IPS-11a (cell line): ENCODE data around the gene ODC1.

Experiments
- H3K4me3 ChIP-seq: one replicate; pipeline ENCODE4 v1.5.1; 2013; ENCODE audit warnings: low read depth, low read length, control low read depth

ODC1 gene

DNA sequence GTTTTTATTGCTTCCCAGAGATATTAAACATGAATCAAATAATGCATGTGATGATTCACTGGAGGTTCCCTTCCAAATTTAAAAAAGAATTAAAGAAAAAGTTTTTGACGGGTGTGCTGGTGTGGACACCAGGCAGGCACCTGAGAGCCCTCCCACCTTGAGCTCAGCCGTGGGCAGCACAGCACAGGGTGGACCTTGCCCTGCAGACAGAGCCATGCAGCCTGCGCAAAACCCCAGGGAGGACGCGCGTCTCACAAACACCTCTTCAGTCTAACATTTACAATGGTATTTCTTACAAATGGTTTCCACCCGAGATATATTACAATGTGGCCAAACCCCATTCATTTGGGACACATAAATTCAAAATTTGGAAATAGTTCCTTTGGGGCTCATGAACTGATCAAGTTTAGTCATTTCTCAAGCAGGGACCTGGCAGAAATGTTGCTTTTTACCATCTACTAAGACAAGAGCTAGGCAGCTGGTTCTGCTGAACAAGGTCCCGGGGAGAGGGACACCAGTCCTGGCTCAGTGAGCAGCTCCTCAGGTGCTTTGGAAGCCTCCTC is 45.4 kb downstream of the ODC1 start:
- H3K4me3 ChIP-seq, result no peak overlapping the region

DNA sequence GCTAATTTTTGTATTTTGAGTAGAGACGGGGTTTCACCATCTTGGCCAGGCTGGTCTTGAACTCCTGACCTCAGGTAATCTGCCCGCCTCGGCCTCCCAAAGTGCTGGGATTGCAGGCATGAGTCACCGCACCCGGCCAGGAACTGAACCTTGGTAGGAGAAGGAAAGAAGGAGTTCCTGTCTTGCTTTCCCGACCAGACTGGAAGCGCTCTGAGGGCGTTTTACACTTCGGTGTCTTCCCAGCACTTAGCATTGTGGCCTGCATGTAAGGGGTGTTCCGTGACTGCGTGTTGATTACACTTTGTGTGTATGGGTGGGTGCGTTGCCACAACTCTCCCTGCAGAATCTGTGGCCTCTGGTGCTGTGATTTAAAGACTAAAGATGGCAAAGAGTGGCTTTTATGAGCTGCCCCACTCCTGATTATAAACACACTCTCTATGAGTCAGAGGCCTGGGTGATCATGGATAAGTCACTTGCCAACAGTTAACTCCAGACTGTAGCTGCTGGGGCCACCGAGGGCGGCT is 46.0 kb downstream of the ODC1 start:
- H3K4me3 ChIP-seq, result no peak overlapping the region

DNA sequence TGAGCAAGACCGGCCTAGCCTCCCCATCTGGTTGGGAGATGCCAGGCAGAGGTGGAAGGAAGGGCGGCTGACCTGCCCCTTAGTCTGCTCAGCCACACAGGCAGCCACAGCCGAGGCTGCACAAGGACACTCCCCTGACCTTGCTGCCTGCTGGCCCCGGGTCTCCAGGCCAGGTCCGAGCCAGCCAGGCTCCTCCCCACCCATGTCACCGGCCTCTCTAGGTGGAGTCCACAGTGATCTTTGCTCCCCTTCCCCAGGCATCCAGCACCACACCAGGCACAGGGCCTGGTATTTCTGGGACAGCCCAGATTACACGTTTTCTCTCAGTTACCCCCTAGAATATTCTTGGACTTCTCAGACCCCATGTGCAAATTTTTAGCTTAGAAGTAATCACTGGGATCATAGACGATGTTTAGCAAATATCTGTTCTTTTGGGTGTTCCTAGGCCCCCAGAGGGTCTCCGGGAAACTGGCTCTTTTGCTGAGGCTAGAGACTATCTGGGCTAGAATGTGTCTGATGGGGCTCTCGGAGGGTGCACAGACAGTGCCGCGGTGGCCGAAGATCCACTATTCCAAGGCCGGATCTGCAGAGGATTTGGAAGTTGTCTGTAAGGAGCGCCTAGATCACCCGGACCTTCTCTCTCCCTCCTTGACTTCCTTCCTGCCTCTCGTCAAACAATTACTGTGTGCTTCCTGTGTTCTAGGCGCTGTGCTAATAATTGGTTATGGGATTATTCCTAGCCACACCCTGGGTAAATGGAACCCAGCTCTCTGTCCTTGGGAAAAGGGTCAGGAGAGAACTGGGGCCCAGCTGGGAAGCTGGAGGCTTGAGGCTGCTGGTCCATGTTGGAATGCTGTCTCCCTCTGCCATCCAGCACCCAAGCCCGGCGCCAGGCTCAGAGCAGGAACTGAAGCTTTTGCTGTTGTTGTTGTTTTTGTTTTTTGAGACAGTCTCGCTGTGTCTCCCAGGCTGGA is 46.9 kb downstream of the ODC1 start:
- no peak overlapping the region for H3K4me3 ChIP-seq

DNA sequence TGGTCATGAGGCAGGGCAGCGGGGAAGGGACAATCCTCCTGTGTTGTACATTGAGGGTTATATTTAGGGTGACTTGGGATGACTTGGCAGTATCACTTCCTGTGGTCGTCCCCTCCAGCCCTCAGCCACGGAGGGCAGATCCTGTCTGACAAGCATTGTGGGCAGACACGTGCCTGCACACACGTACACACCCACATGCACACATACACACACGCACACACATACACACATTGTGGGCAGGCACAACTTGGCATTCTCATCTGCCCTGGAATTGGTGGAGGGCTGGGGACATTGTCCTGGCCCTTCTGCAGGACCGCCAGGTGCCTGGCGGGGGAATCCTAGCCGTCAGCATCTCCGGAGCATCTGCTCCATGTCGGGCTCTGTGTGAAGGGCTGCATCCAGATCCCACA is 47.6 kb downstream of the ODC1 start:
- H3K4me3 ChIP-seq, result no peak overlapping the region

DNA sequence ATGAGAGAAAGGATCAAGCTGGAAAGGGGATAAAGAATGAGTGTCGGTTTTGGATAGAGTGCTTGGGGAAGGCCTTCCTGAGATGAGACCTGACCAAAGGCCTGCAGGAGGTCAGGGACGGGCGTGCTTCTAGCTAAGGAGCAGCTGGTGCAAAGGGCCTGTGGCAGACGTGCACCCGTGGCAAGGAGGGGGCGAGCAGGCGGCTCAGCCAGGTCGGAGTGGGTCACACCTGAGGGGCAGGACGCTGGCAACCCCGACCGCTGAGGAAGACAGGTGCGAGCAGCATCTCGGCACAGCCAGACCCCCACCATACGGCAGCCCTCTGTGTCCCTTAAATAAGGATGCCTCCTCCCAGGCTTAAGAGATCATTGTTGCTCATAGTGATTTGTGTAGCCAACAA is 48.1 kb downstream of the ODC1 start:
- H3K4me3 ChIP-seq, result no peak overlapping the region

DNA sequence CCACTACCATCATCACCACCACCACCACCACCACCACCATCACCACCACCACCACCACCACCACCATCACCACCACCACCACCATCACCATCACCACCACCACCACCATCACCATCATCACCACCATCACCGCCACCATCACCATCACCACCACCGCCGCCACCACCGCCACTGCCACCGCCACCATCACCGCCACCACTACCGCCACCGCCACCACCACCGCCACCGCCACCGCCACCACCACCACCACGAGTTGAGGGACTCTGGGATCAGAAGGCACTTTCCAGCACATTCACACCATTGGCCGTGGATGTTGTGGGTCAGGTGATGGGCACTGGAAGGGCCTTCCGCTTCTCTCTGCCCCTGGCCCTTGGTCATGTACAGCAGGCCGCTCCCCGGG is 48.8 kb downstream of the ODC1 start:
- no peak overlapping the region for H3K4me3 ChIP-seq

DNA sequence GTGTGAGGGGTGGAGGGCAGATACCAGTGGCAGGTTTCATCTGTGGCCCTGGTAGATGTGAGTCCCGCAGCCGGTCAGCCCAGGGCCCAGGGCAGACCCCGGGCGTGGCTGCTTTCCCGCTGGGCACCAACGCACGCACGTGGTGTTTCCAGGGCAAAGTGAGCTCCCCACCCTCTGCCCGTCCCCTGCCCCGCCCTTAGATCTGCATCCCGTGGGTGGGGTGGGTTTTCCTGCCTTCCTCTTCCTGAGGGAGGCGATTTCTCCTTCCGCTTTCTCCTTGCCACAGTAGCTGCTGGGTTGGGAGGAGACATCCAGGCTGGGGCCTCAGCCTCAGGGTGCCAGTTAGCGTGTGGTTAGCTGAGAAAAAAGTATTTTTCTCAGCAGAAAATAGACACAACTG is 49.6 kb downstream of the ODC1 start:
- H3K4me3 ChIP-seq, result no peak overlapping the region

DNA sequence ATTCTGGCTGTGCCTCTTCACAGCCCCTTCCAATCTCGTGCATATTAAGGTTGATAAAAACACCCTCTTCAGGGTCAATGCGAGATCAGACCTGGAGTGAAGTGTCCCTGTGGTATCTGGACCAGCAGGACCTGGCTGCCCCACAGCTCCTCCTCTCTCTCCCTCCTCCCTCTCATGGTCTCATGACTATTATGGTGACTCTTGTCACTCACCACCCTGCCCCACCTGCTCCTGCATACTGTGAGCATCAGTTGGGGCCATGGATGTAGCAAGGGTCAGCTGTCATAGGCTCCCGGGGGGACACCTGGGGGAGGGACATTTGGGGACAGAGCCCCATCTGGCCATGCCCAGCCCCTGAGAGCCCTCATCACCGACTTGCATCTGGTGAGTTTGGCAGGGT is 50.2 kb downstream of the ODC1 start:
- no peak overlapping the region for H3K4me3 ChIP-seq

DNA sequence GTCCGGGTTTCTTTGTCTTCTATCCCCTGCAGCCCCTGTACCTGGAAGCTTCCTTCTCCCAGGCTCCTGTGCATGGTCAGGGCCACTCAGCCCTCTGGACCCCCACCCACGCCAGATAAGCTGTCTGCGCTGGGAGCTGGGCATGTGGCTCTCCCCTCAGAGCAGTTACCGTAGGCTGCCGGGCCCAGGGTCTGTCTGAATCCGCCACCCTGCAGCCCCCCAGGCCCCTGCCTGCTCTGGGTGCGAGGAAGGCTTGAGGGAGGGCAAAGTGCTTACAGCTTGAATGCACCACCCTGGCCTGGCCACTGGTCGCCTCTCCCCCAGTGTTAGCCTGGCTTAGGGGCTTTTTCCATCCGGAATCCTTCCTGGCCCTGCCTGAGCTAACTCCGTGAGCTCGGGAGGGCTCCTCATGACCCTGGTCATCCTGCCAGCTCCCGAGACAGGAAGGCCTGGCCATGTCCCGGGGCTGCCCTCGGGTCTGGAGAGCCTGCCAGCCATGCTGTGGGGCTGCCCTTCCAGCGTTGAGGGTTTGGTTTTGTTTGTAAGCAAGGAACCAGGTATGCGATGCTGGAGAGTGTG is 50.7 kb downstream of the ODC1 start:
- no peak overlapping the region for H3K4me3 ChIP-seq

DNA sequence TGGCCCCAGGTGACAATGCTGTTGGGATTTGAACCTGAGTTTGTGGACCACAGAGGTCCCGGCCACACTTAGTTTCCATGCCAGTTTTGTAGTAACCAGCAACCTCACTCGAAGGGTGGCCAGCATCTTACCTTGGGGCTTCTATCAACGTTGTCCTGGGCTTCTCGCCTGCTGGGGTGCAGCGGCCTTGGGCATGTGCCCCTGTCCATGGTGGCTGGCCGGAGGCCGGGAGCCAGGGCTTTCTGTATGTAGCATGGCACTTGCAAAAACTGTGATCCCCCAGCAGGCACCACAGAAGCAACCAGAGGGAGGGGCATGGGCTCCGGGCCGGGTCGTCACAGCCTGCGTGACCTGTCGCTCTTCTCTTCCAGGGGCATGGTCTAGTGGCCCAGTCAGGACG is 51.7 kb downstream of the ODC1 start:
- no peak overlapping the region for H3K4me3 ChIP-seq

DNA sequence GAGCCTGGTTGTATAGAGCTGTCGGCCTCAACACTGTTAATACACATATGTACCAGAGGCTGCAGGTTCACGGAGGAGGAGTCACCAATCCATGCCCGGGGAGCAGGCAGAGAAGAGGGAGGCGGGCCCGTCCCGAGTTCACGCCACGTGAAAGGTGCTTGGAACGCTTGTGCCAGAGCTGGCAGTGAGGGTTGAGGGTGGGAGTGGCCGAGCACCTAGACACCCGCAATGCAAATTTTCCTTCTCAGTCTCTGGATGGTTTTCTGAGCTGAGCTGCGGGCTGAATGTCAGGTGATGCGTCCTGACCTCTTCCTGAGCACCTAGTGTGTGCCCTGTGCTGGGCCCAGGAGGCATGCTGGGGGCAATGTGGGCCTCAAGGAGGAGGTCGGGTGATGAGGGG is 52.2 kb downstream of the ODC1 start:
- H3K4me3 ChIP-seq, result no peak overlapping the region

DNA sequence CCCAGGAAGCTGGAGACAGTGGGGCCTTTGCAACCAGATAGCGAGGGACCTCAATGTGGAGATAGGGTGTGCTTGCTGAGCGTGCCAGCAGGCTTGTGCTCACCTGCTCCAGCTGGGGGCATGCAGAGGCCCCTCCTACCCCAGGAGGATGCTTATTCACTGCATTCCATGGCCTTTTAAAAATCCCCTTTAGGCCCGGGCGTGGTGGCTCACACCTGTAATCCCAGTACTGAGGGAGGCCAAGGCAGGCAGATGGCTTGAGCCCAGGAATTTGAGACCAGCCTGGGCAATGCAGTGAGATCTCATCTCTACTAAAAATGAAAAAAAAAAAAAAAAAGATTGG is 54.5 kb downstream of the ODC1 start:
- H3K4me3 ChIP-seq, result no peak overlapping the region

DNA sequence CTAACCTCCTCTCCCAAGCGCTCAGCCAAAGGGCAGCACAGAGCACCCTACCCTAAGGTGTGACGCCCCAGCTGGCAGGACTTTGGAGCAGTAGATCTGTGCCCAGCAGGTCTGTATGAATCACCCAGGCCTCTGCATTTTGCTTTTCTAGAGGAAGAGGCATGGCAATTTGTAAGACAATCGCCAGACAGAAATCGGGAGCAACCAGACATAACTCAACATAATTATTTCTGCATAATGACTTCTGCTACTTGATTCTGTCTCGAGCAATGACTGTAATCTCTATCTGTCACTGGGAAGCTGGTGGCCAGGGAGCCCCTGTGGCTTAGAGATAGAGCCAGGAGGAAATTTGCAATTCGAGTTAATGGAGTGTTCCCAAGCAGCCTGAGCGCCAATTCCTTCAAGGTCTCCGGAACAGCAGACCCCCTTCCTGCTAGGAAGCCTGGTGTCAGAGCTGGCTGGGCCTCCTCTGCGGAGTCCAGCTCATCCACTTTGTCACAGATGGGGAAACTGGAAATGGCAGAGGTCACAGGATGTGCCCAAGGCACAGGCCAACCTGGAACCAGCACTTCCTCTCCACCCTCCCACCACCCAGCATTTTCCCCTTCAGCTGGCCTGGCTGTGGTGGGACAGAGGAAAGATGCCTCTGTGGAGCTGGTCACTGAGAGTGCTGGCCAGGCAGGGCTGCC is 55.0 kb downstream of the ODC1 start:
- H3K4me3 ChIP-seq, result no peak overlapping the region

DNA sequence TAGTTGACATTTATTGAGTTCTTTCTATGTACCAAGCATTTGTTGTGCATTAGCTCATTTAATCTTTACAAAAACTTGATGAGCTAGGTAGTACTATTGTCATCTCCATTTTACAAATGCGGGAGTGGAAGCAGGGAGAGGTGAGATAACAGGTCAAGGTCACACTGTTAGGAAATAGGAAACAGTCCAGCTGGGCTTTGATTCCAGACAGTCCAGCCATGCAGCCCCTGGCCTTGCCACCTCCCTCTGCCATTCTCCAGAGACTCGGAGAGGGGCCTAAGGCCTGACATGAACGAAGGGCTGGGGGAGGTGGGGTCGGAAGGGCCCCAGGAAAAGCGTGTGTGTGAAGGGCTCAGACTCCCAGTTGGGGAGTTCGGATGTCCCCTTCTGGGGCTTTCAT is 55.6 kb downstream of the ODC1 start:
- no peak overlapping the region for H3K4me3 ChIP-seq

DNA sequence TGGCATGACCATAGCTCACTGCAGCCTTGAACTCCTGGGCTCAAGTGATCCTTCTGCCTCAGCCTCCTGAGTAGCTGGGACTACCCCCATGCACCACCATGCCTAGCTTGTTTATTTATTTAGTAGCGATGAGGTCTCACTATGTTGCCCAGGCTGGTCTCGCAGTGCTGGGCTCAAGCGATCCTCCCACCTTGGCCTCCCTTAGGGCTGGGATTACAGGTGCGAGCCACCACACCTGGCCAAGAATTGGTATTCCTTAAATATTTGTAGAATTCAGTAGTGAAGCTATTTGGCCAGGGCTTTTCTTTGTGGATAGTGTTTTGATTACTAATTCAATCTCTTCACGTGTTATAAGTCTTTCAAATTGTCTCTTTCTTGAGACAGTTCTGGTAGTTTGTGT is 56.0 kb downstream of the ODC1 start:
- H3K4me3 ChIP-seq, result no peak overlapping the region

DNA sequence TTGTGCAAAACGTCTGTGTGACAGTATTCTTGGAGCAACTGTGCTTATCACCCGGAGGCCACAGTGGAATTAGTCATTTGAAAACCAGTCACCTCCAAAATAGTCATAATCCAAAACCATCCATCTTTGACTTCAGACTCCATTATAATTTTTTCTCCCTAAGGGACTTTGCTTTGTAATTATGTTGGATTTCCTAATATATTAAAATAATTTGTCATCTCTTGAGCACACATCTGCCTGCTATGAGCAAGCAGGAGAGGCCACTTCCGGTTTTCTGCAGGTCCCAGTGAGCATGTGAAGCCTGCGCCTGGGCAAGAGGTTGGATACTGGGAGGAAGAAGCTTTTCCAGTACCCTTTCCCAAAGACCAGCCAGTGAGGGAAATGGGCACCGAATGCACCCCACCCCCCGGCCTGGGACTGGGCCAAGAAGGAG is 57.7 kb downstream of the ODC1 start:
- H3K4me3 ChIP-seq, result no peak overlapping the region
